Naive B cell (primary cell): ENCODE results near the gene EVL. TPM values are rescaled to one million over a fixed set of nuclear protein-coding genes. Genes with fewer than 3 reads are reported as not detected.
"Not testable (repeated sequence)": the region's sequence is repeated elsewhere in the genome, so short reads cannot be mapped to it uniquely, and the experiment has no call there.

Source experiments
- ATAC-seq, 2 donors: fragments of 150-1000 bp; cut with Tn5 transposase; 2 replicates each; pipeline ENCODE4 v1.10.0; 2021; ENCODE audit warnings: low read depth in 2 of 2, mild to moderate bottlenecking in 2 of 2, moderate library complexity in 2 of 2
- DNase-seq: peaks from one replicate; pipeline ENCODE4 v3.0.0; 2022
- H3K27ac Mint-ChIP-seq, 6 donors: one replicate each; pipeline ENCODE4 v1.8.0; 2020 to 2022; ENCODE audit warnings: mild to moderate bottlenecking in 6 of 6, mixed read lengths in 6 of 6, moderate library complexity in 5 of 6, inconsistent platforms in 2 of 6
- H3K27me3 Mint-ChIP-seq, 3 donors: one replicate each; pipeline ENCODE4 v1.8.0; 2021 to 2022; ENCODE audit warnings: mixed read lengths in 3 of 3, mild to moderate bottlenecking in 1 of 3
- H3K36me3 Mint-ChIP-seq, 2 donors: one replicate each; pipeline ENCODE4 v1.8.0; 2020 to 2022; ENCODE audit warnings: mixed read lengths in 2 of 2, inconsistent platforms in 1 of 2, mild to moderate bottlenecking in 1 of 2
- H3K4me1 Mint-ChIP-seq, 3 donors: one replicate each; pipeline ENCODE4 v1.8.0; 2020 to 2022; ENCODE audit warnings: mixed read lengths in 3 of 3, inconsistent platforms in 1 of 3, mild to moderate bottlenecking in 1 of 3, moderate library complexity in 1 of 3
- H3K4me3 Mint-ChIP-seq, 8 donors: one replicate each; pipeline ENCODE4 v1.8.0; 2020 to 2022; ENCODE audit warnings: mild to moderate bottlenecking in 8 of 8, mixed read lengths in 8 of 8, moderate library complexity in 8 of 8, inconsistent platforms in 2 of 8
- H3K9me3 Mint-ChIP-seq, 7 donors: one replicate each; pipeline ENCODE4 v1.8.0; 2020 to 2022; ENCODE audit warnings: mixed read lengths in 7 of 7, mild to moderate bottlenecking in 5 of 7, inconsistent platforms in 2 of 7, moderate library complexity in 1 of 7
- polyA plus RNA-seq, 6 donors: library from polyadenylated mRNA; unstranded; fragments of 300-500 nt; fragmentation: Illumina TruSeq; gene quantifications; one replicate each; pipeline ENCODE4 v1.2.3, GENCODE V29; 2021; ENCODE audit warnings: low read depth in 6 of 6

The EVL gene
- polyA plus RNA-seq, 6 donors from 2014 or later = 76.5 to 135 (median 89.8) TPM

GRCh38 chr14:100148837-100149731 lies 83.9 kb downstream of the EVL start:
- no peak for ATAC-seq
- Mint-ChIP-seq H3K4me1 (peaks cover 23 to 39% (median 26%) of the 10 kb centered on the region in 3 donors), H3K27me3 (no peaks in the 10 kb centered on the region), H3K36me3 (no peaks in the 10 kb centered on the region), H3K27ac (no peak overlapping the region), H3K9me3 (peaks cover 0 to 3% (median 0%) of the 10 kb centered on the region in 7 donors), H3K4me3 (no peak overlapping the region)
- no peak for DNase-seq

GRCh38 chr14:100149851-100150611 lies 84.8 kb downstream of the EVL start:
- Mint-ChIP-seq H3K4me1 (peaks cover 24 to 39% (median 29%) of the 10 kb centered on the region in 3 donors), H3K9me3 (peaks cover 0 to 4% (median 3%) of the 10 kb centered on the region in 7 donors), H3K27ac (no peak overlapping the region), H3K36me3 (peaks cover 0 to 4% of the 10 kb centered on the region in 2 donors), H3K4me3 (no peak overlapping the region), H3K27me3 (no peaks in the 10 kb centered on the region)
- no peak for DNase-seq
- ATAC-seq = no peak

- no peak overlapping the region for H3K4me3 Mint-ChIP-seq
- peak overlapping the region in 1 of 6 donors; percentile 49 for H3K27ac Mint-ChIP-seq
- peaks cover 0 to 7% of the 10 kb centered on the region in 2 donors for H3K36me3 Mint-ChIP-seq
- peaks cover 25 to 36% (median 35%) of the 10 kb centered on the region in 3 donors for H3K4me1 Mint-ChIP-seq
- H3K27me3 Mint-ChIP-seq = no peaks in the 10 kb centered on the region
- DNase-seq (no peak), ATAC-seq (no peak)
- peaks cover 2 to 8% (median 6%) of the 10 kb centered on the region in 7 donors for H3K9me3 Mint-ChIP-seq
Measured at GRCh38 chr14:100150932-100151587, 85.8 kb downstream of the EVL start.

- H3K27me3 Mint-ChIP-seq = no peaks in the 10 kb centered on the region
- DNase-seq = no peak
- H3K4me3 Mint-ChIP-seq = no peak overlapping the region
- H3K36me3 Mint-ChIP-seq = peaks cover 0 to 7% of the 10 kb centered on the region in 2 donors
- H3K4me1 Mint-ChIP-seq = peaks cover 24 to 36% (median 35%) of the 10 kb centered on the region in 3 donors
- ATAC-seq = no peak
- H3K27ac Mint-ChIP-seq = peak overlapping the region in 2 of 6 donors; percentile 62 to 73
- peaks cover 2 to 8% (median 6%) of the 10 kb centered on the region in 7 donors for H3K9me3 Mint-ChIP-seq
Measured at GRCh38 chr14:100152091-100152490, 86.9 kb downstream of the EVL start.

GRCh38 chr14:100153560-100153959 lies 88.3 kb downstream of the EVL start:
- Mint-ChIP-seq H3K4me3 (no peak overlapping the region), H3K4me1 (peaks cover 18 to 36% (median 34%) of the 10 kb centered on the region in 3 donors), H3K27me3 (no peaks in the 10 kb centered on the region), H3K27ac (peak overlapping the region in 2 of 6 donors; percentile 18 to 49), H3K36me3 (peaks cover 0 to 7% of the 10 kb centered on the region in 2 donors), H3K9me3 (peaks cover 2 to 7% (median 6%) of the 10 kb centered on the region in 7 donors)
- no peak for DNase-seq
- ATAC-seq = no peak

- Mint-ChIP-seq H3K4me1 (peaks cover 18 to 39% (median 33%) of the 10 kb centered on the region in 3 donors), H3K27ac (peak overlapping the region in 4 of 6 donors; percentile 39 to 80 (median 68)), H3K36me3 (peaks cover 0 to 7% of the 10 kb centered on the region in 2 donors), H3K9me3 (peaks cover 2 to 7% (median 6%) of the 10 kb centered on the region in 7 donors), H3K27me3 (no peaks in the 10 kb centered on the region), H3K4me3 (peak overlapping the region in 2 of 8 donors; percentile 9 to 47)
- DNase-seq (no peak), ATAC-seq (no peak)
Measured at GRCh38 chr14:100155049-100155621, 89.9 kb downstream of the EVL start.

- DNase-seq (no peak), ATAC-seq (no peak)
- Mint-ChIP-seq H3K9me3 (peaks cover 2 to 7% (median 6%) of the 10 kb centered on the region in 7 donors), H3K27me3 (no peaks in the 10 kb centered on the region), H3K4me1 (peaks cover 18 to 40% (median 36%) of the 10 kb centered on the region in 3 donors), H3K36me3 (peaks cover 0 to 7% of the 10 kb centered on the region in 2 donors), H3K27ac (peak overlapping the region in 1 of 6 donors; percentile 32), H3K4me3 (peak overlapping the region in 2 of 8 donors; percentile 26 to 47)
Measured at GRCh38 chr14:100155756-100156616, 90.8 kb downstream of the EVL start.

GRCh38 chr14:100156776-100157175 lies 91.6 kb downstream of the EVL start:
- Mint-ChIP-seq H3K36me3 (peaks cover 0 to 7% of the 10 kb centered on the region in 2 donors), H3K27me3 (no peaks in the 10 kb centered on the region), H3K4me1 (peaks cover 15 to 40% (median 36%) of the 10 kb centered on the region in 3 donors), H3K27ac (no peak overlapping the region), H3K4me3 (peak overlapping the region in 3 of 8 donors; percentile 16 to 78 (median 77)), H3K9me3 (peaks cover 2 to 7% (median 6%) of the 10 kb centered on the region in 7 donors)
- no peak for DNase-seq
- ATAC-seq = no peak

- ATAC-seq = peak; percentile 39 to 40
- H3K27me3 Mint-ChIP-seq, H3K36me3 Mint-ChIP-seq, H3K9me3 Mint-ChIP-seq: not testable (repeated sequence)
- peak overlapping the region; percentile 76 to 87 (median 82) for H3K27ac Mint-ChIP-seq
- peak overlapping the region; percentile 74 to 87 (median 78) for H3K4me3 Mint-ChIP-seq
- peaks cover 12 to 40% (median 36%) of the 10 kb centered on the region in 3 donors for H3K4me1 Mint-ChIP-seq
- DNase-seq = peak; percentile 47
Measured at GRCh38 chr14:100157548-100158232, 92.5 kb downstream of the EVL start.

- no peak for ATAC-seq
- peak overlapping the region in 2 of 6 donors; percentile 76 to 83 for H3K27ac Mint-ChIP-seq
- peak overlapping the region; percentile 58 to 87 (median 76) for H3K4me3 Mint-ChIP-seq
- H3K4me1 Mint-ChIP-seq = peaks cover 15 to 39% (median 36%) of the 10 kb centered on the region in 3 donors
- DNase-seq = no peak
- peaks cover 2 to 7% (median 6%) of the 10 kb centered on the region in 7 donors for H3K9me3 Mint-ChIP-seq
- H3K36me3 Mint-ChIP-seq = peaks cover 0 to 7% of the 10 kb centered on the region in 2 donors
- H3K27me3 Mint-ChIP-seq = no peaks in the 10 kb centered on the region
Measured at GRCh38 chr14:100158566-100159093, 93.4 kb downstream of the EVL start.
